Liver (tissue), 9 donors: ENCODE data around the gene OR51F1. TPM values are rescaled to one million over a fixed set of nuclear protein-coding genes. Genes with fewer than 3 reads are reported as not detected.

Source experiments
- DNase-seq: peaks from one replicate; pipeline ENCODE4 v3.0.0-alpha.2; 2017; ENCODE audit warnings: low spot score
- H3K27ac ChIP-seq, 2 donors: one replicate each; pipeline ENCODE4 v1.7.0; 2013; ENCODE audit warnings: inconsistent platforms in 2 of 2, low read length in 2 of 2, control low read depth in 1 of 2, low read depth in 1 of 2, mild to moderate bottlenecking in 1 of 2
- H3K27me3 ChIP-seq, 4 donors: one replicate each; pipeline versions ENCODE4 v1.6.1 to v1.7.0; 2013; ENCODE audit warnings: low read length in 3 of 4, inconsistent platforms in 1 of 4, mild to moderate bottlenecking in 1 of 4, moderate library complexity in 1 of 4; ENCODE audit not compliant: control insufficient read depth in 4 of 4, insufficient read depth in 4 of 4
- H3K36me3 ChIP-seq, 4 donors: one replicate each; pipeline versions ENCODE4 v1.6.1 to v1.7.0; 2013; ENCODE audit warnings: low read length in 3 of 4, mild to moderate bottlenecking in 3 of 4, low read depth in 1 of 4, moderate library complexity in 1 of 4; ENCODE audit not compliant: control insufficient read depth in 4 of 4, insufficient read depth in 3 of 4
- H3K4me1 ChIP-seq, 4 donors: one replicate each; pipeline versions ENCODE4 v1.6.1 to v1.7.0; 2013; ENCODE audit warnings: low read length in 3 of 4, mild to moderate bottlenecking in 3 of 4, moderate library complexity in 1 of 4; ENCODE audit not compliant: control insufficient read depth in 4 of 4, insufficient read depth in 4 of 4
- H3K4me3 ChIP-seq, 3 donors: one replicate each; pipeline versions ENCODE4 v1.6.1 to v1.7.0; 2013; ENCODE audit warnings: low read length in 3 of 3, control low read depth in 1 of 3, low read depth in 1 of 3, mild to moderate bottlenecking in 1 of 3
- H3K9ac ChIP-seq, 2 donors: one replicate each; pipeline ENCODE4 v1.7.0; 2013; ENCODE audit warnings: low read length in 2 of 2, mild to moderate bottlenecking in 2 of 2, moderate library complexity in 2 of 2, control low read depth in 1 of 2, low read depth in 1 of 2
- H3K9me3 ChIP-seq, 4 donors: one replicate each; pipeline versions ENCODE4 v1.6.1 to v1.7.0; 2013; ENCODE audit warnings: low read length in 3 of 4; ENCODE audit not compliant: control insufficient read depth in 4 of 4
- EGR1 ChIP-seq, 2 donors: IDR thresholded peaks; 2 replicates each; pipeline ENCODE4 v1.6.1; 2016 to 2018; ENCODE audit warnings: antibody characterized with exemption in 2 of 2, low read depth in 2 of 2
- FOXA2 ChIP-seq: IDR thresholded peaks from 2 replicates; pipeline ENCODE4 v1.6.1; 2016; ENCODE audit warnings: antibody characterized with exemption
- GABPA ChIP-seq, 2 donors: IDR thresholded peaks in 1 of 2; conservative IDR thresholded peaks in 1 of 2; 2 replicates each; pipeline ENCODE4 v1.6.1; 2016; ENCODE audit warnings: antibody characterized with exemption in 2 of 2, mild to moderate bottlenecking in 1 of 2, moderate library complexity in 1 of 2
- HNF4A ChIP-seq, 2 donors: conservative IDR thresholded peaks; 2 replicates each; pipeline ENCODE4 v1.6.1; 2016; ENCODE audit warnings: antibody characterized with exemption in 2 of 2, mild to moderate bottlenecking in 2 of 2
- HNF4G ChIP-seq: IDR thresholded peaks from 2 replicates; pipeline ENCODE4 v1.6.1; 2016; ENCODE audit warnings: antibody characterized with exemption
- JUND ChIP-seq, 2 donors: IDR thresholded peaks; 2 replicates each; pipeline ENCODE4 v1.6.1; 2016; ENCODE audit warnings: antibody characterized with exemption in 2 of 2
- NR2F2 ChIP-seq: IDR thresholded peaks from 2 replicates; pipeline ENCODE4 v1.6.1; 2016; ENCODE audit warnings: antibody characterized with exemption
- RXRA ChIP-seq, 2 donors: IDR thresholded peaks; 2 replicates each; pipeline ENCODE4 v1.6.1; 2017 to 2018; ENCODE audit warnings: antibody characterized with exemption in 2 of 2, mild to moderate bottlenecking in 1 of 2
- SP1 ChIP-seq: IDR thresholded peaks from 2 replicates; pipeline ENCODE4 v1.6.1; 2018; ENCODE audit warnings: antibody characterized with exemption, mild to moderate bottlenecking
- TAF1 ChIP-seq: conservative IDR thresholded peaks from 2 replicates; pipeline ENCODE4 v1.6.1; 2016; ENCODE audit warnings: antibody characterized with exemption, mild to moderate bottlenecking
- WGBS: extraction: QIAGEN DNeasy Blood & Tissue Kit; methylation state at CpG from one replicate; pipeline ENCODE4 v1.1.7; 2013; 5-methylcytosine and 5-hydroxymethylcytosine counted together
- polyA plus RNA-seq, 2 donors: library from polyadenylated mRNA; stranded (reverse) in 1 of 2; unstranded in 1 of 2; fragments of 200-250 nt in 1 of 2; fragments of >200 nt in 1 of 2; fragmentation: Nextera tagmentation in 1 of 2; extraction: Ambion mirVana in 1 of 2; gene quantifications; one replicate each; pipeline versions ENCODE4 v1.2.1 to v1.2.3, GENCODE V29; 2013 to 2015
- total RNA-seq, 2 donors: library from RNA; depleted of rRNA; stranded (reverse); fragments of >200 nt; gene quantifications; one replicate each; pipeline ENCODE4 v1.2.3, GENCODE V29; 2014
- TF ChIP-seq, protein P1 (sequence below): IDR thresholded peaks from 2 replicates; pipeline ENCODE4 v1.6.1; 2016; ENCODE audit warnings: antibody characterized with exemption
- TF ChIP-seq, protein P2 (sequence below): IDR thresholded peaks from 2 replicates; pipeline ENCODE4 v1.6.1; 2016; ENCODE audit warnings: antibody characterized with exemption
- TF ChIP-seq, protein P3 (sequence below): fragments of 150-350 bp; IDR thresholded peaks from 2 replicates; pipeline ENCODE4 v1.5.1; 2017; ENCODE audit warnings: improper control_type of control experiment, low read depth, low read length; ENCODE audit not compliant: missing input control
- TF ChIP-seq, protein P4 (sequence below): IDR thresholded peaks from 2 replicates; pipeline ENCODE4 v1.6.1; 2016; ENCODE audit warnings: antibody characterized with exemption, mild to moderate bottlenecking
- donor health status: healthy.
- donor health status: healthy.
- donor health status: healthy.
- donor health status: healthy.
- donor health status: healthy.

The OR51F1 gene
- total and polyA plus RNA-seq, 4 donors, result not detected

DNA sequence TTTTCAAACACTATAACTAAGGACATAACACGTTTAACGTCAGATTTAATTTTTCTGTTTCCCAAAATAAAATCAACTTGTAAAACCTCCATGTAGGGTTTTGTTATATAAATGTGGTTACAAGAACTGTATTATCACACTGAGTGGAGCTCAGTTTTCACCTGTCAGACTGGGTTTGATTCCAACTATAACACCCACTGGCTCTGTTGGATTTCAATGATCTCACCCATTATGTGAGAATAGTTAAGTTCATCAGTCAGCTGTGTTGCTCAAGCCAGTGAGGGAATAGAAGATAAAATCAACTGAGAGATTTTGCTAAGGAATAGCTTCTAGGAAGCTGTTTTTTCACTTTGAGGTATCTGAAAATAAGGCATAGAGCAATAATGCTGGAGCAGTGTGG, 39.5 kb upstream of the OR51F1 start (continued):
- TF ChIP-seq RXRA (IDR thresholded peaks at IDR 0.05) (no peak), HNF4A (conservative IDR thresholded peaks at IDR 0.05) (no peak), HNF4G (no peak)

DNA sequence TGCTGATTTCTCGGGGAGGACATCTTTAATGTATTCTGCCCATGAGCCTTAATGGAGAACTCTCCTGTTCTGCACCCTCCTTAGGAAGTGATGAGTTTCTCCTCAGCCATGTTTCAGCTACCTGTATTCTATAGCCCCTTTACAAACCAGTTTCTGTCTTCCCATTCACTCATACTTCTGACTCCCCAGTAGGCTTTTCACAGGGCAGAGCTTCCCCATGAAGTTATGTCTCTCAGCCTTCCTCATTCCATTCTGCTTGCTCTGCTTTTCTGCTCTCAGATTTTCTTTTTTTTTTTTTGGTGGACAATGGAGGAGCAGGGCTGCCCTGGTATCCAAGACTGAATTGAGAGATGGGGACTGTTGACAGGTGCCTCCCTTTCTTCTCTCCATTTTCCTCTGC, 38.7 kb upstream of the OR51F1 start:
- Histone ChIP-seq H3K4me3 (no peak overlapping the region), H3K4me1 (no peaks in the 10 kb centered on the region), H3K27me3 (no peaks in the 10 kb centered on the region), H3K27ac (no peak overlapping the region), H3K9me3 (no peaks in the 10 kb centered on the region), H3K36me3 (no peaks in the 10 kb centered on the region), H3K9ac (no peak overlapping the region)
- no peak for DNase-seq
- no peak for TF ChIP-seq TAF1
- TF ChIP-seq NR2F2, result no peak
- TF ChIP-seq, protein P1, sequence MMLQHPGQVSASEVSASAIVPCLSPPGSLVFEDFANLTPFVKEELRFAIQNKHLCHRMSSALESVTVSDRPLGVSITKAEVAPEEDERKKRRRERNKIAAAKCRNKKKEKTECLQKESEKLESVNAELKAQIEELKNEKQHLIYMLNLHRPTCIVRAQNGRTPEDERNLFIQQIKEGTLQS, result no peak
- TF ChIP-seq, protein P2, sequence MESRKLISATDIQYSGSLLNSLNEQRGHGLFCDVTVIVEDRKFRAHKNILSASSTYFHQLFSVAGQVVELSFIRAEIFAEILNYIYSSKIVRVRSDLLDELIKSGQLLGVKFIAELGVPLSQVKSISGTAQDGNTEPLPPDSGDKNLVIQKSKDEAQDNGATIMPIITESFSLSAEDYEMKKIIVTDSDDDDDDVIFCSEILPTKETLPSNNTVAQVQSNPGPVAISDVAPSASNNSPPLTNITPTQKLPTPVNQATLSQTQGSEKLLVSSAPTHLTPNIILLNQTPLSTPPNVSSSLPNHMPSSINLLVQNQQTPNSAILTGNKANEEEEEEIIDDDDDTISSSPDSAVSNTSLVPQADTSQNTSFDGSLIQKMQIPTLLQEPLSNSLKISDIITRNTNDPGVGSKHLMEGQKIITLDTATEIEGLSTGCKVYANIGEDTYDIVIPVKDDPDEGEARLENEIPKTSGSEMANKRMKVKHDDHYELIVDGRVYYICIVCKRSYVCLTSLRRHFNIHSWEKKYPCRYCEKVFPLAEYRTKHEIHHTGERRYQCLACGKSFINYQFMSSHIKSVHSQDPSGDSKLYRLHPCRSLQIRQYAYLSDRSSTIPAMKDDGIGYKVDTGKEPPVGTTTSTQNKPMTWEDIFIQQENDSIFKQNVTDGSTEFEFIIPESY, result no peak
- TF ChIP-seq, protein P3, sequence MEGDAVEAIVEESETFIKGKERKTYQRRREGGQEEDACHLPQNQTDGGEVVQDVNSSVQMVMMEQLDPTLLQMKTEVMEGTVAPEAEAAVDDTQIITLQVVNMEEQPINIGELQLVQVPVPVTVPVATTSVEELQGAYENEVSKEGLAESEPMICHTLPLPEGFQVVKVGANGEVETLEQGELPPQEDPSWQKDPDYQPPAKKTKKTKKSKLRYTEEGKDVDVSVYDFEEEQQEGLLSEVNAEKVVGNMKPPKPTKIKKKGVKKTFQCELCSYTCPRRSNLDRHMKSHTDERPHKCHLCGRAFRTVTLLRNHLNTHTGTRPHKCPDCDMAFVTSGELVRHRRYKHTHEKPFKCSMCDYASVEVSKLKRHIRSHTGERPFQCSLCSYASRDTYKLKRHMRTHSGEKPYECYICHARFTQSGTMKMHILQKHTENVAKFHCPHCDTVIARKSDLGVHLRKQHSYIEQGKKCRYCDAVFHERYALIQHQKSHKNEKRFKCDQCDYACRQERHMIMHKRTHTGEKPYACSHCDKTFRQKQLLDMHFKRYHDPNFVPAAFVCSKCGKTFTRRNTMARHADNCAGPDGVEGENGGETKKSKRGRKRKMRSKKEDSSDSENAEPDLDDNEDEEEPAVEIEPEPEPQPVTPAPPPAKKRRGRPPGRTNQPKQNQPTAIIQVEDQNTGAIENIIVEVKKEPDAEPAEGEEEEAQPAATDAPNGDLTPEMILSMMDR, result no peak
- TF ChIP-seq RXRA (IDR thresholded peaks at IDR 0.05), result no peak
- TF ChIP-seq, protein P4, sequence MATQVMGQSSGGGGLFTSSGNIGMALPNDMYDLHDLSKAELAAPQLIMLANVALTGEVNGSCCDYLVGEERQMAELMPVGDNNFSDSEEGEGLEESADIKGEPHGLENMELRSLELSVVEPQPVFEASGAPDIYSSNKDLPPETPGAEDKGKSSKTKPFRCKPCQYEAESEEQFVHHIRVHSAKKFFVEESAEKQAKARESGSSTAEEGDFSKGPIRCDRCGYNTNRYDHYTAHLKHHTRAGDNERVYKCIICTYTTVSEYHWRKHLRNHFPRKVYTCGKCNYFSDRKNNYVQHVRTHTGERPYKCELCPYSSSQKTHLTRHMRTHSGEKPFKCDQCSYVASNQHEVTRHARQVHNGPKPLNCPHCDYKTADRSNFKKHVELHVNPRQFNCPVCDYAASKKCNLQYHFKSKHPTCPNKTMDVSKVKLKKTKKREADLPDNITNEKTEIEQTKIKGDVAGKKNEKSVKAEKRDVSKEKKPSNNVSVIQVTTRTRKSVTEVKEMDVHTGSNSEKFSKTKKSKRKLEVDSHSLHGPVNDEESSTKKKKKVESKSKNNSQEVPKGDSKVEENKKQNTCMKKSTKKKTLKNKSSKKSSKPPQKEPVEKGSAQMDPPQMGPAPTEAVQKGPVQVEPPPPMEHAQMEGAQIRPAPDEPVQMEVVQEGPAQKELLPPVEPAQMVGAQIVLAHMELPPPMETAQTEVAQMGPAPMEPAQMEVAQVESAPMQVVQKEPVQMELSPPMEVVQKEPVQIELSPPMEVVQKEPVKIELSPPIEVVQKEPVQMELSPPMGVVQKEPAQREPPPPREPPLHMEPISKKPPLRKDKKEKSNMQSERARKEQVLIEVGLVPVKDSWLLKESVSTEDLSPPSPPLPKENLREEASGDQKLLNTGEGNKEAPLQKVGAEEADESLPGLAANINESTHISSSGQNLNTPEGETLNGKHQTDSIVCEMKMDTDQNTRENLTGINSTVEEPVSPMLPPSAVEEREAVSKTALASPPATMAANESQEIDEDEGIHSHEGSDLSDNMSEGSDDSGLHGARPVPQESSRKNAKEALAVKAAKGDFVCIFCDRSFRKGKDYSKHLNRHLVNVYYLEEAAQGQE, result no peak
- TF ChIP-seq SP1, result no peak
- WGBS, result 88% methylated on average over 1 of the region's 1 CpG

DNA sequence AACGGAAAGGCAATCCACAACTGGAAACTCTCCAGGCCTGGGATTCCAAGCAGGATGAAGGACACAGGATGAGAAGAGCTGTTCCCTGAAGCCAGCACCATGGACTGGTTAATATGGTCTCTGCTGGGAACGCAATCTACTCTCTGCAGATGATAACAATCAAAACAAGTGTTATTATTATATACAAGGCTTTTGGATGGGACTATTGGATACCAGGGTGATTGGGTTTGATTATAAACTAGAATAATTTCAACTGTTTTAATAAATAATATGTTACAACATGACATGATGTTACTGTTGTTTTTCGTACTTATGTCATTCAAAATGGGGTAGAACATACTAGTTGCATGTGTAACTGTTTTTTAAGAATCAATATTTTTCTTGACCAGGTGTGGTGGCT, 34.5 kb upstream of the OR51F1 start, which contains the start of gene OR52R1:
TSS of gene OR52R1 (minus strand) at position 101 of the 400 bp plus-strand sequence. CDS start at position 101, 0 bp downstream.
- Histone ChIP-seq H3K36me3 (no peaks in the 10 kb centered on the region), H3K27ac (no peak within 1 kb of the TSS), H3K9me3 (no peaks in the 10 kb centered on the region), H3K9ac (no peak within 1 kb of the TSS), H3K4me1 (no peaks in the 10 kb centered on the region), H3K27me3 (no peaks in the 10 kb centered on the region), H3K4me3 (no peak within 1 kb of the TSS)
- no peak for DNase-seq
- WGBS, result 87% methylated on average over 3 of the region's 3 CpGs
- TF ChIP-seq EGR1 (IDR thresholded peaks at IDR 0.05; ENCODE audit: low read depth in 2 of 2), result no peak
- TF ChIP-seq JUND (IDR thresholded peaks at IDR 0.05), result no peak
- TF ChIP-seq NR2F2, result no peak
- TF ChIP-seq GABPA (IDR thresholded peaks at IDR 0.05 in 1 of 2, conservative IDR thresholded peaks at IDR 0.05 in 1 of 2), result no peak
- TF ChIP-seq, protein P1, result no peak
- no peak for TF ChIP-seq HNF4A (conservative IDR thresholded peaks at IDR 0.05)
- no peak for TF ChIP-seq FOXA2
- TF ChIP-seq HNF4G, result no peak
- TF ChIP-seq, protein P2, result no peak
- TF ChIP-seq, protein P4, result no peak
- no peak for TF ChIP-seq RXRA (IDR thresholded peaks at IDR 0.05)
